Stimulated activated CD4-positive, alpha-beta T cell treated with anti-CD3 and anti-CD28 coated beads, Interleukin-15, amount 100 ng/mL, for 1 hour (primary cell): ENCODE measurements around the gene ADARB2.
"Not testable (repeated sequence)": the region's sequence is repeated elsewhere in the genome, so short reads cannot be mapped to it uniquely, and the experiment has no call there.

Experiments
- DNase-seq, 2 donors: peaks; one replicate each; pipeline ENCODE4 v3.0.0-alpha.2; 2020; ENCODE audit warnings: low read depth in 1 of 2, low spot score in 1 of 2

ADARB2 gene

DNA sequence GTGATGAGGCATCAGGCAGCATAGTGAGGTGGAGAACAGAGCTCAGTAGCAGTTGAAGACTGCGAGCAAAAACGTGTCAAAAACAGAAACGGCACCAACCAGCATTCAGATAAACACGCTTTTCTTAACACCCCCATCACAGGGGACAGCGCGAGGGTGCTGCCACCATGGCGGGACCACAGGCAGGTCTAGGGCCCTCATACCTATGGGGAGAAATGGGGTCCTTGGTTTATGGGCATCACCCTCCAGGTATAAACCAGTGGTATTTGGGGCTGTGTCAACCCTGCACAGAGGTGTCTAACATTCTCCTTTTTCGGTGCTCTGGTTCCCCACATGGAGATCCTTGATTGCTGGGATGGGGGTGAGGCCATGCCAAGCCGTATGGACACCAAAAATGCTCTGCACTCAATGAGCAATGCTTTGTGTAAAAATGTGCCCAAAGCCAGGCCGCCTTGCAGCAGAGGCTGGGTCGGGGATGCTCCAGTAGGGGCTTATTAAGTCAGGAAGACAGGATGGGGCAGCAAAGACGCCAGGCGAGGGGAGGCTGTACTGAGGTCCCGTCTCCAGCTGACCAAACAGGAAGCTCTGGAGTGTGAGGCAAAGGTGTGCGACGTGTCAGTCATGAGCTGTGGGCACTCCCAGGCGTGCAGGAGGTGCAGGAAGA is 489.6 kb downstream of the ADARB2 start:
- no peak for DNase-seq

DNA sequence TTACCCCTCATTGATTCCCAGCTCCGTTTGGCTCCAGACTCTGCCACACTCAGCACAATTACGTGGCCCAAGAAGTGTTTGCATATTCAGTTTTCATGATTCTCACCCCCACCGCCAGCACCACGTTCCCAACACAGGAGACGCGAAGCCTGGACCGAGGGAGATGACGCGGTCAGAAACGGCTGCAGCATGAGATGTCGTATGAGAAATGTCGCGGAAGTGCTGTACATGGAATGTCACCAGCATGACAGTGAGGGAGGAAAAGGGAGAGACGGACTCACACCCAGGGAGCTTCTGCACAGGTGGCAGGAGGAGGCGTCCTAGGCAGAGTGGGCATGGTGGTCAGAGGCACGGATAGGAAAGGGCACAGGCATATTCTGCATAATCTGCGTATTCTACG is 492.8 kb downstream of the ADARB2 start:
- no peak for DNase-seq

DNA sequence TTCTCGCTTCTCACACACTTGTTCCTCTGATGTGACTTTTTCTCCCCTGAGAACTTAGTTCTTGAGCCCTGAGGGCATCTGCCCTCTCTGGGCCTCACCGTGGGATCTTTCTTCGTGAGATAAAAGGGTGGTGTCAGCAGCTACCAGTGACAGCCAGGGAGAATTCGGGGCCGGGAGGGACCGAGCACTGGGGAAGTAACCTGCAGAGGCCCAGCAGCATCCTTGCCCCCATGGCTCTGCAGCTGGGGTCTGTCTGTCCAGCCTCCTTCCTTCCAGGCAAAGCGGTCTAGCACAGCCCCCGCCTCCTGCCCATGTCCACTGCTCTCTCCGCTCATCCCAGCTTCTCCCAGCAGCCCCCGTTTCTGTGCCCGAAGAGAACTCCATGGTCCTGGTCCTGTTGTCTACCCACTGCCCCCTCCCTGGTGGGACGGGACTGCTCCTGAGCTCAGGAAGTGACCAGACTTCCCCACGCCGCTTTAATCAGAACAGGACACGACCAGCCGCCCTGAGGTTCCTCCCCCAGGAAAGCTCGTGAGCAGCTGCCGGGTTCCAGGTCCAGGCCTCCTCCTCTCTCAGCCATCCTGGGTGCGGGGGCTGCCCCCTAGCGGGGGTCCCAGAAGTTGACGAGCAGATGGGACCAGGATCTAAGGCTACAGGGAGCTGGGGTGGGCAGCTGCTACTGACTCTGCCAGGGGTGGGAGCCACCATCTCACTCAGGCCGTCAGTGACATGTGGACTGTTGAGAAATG is 493.7 kb downstream of the ADARB2 start:
- DNase-seq, result no peak

GRCh38 chr10:1242975-1243374 is 494.4 kb downstream of the ADARB2 start:
- no peak for DNase-seq

GRCh38 chr10:1241973-1242935 is 495.1 kb downstream of the ADARB2 start:
- no peak for DNase-seq

DNA sequence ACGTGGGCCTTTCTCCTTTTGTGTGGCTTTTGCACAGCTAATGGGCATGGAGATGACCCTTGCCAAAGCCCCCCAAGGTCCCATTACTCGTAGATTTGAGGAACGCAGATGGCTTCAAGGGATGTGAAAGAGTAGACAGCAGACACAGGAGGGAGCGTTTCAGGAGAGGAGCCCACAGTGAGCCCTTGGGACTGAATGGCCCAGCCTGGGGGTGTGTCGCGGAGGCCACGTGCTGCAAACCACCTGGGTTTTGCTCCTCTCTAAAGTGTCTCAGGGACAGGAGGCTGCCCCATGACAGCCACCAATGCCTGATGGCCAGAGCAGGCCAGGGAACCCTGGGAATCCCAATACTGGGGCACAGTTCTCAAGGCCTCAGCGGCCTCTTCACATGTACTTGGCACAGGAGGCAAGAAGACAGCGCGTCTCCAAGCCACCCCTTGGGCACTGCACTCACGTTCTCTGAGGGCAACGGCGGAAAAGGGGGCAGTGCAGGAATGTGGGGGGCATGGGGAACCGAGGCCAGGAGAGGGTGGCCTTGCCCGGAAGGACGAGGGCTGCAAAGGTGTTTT is 495.9 kb downstream of the ADARB2 start:
- no peak for DNase-seq

GRCh38 chr10:1240341-1240775 is 497.0 kb downstream of the ADARB2 start:
- DNase-seq, result no peak

- DNase-seq, result no peak
These were observed 504.3 kb downstream of the ADARB2 start for GRCh38 chr10:1233031-1233430.

DNA sequence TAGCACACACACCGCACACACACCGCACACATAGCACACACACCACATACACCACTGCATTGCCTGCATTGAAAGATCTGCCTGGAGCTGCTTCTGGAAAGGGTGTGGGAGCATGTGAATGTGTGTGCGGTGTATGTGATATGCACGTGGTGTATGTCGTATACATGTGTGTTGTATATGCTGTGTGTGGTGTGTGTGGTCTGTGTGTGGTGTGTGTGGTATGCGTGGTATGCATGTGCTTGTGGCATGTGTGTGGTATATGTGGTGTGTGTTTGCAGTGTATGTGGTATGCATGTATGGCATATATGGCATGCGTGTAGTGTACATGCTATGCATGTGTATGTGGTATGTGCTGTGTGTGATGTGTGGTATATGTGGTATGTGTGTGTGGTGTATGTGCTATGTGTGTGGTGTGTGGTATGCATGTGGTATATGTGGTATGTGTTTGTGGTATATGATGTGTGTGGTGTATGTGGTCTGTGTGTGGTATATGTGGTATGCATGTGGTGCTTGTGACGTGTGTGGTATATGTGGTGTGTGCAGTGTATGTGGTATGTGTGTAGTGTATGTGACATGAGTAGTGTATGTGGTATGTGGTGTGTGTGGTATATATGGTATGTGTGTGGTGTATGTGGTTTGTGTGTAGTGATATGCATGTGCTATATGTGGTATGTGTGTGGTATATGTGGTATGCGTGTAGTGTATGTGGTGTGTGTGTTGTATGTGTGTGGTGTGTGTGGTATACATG is 505.0 kb downstream of the ADARB2 start:
- DNase-seq, result no peak

GRCh38 chr10:1230592-1231275 is 506.6 kb downstream of the ADARB2 start:
- DNase-seq, result no peak

DNA sequence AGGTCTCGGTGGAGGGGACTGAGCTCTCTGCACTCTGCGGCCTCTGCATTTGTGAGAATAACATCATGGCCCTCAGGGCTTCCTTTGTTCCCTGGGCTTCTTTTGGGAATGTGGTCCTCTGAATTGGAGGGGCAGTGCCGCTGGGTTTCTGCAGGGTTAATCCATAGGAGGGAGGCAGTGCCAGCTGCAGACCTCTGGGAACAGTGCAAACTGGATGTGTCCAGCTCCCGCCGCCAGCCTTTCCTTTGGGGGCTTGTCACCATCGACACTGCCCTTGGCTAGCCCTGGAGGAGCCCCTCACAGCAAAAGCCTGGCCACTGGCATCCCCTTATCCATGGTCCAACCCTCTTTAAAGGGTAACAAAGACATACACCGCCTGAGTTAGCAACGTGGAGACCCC is 507.2 kb downstream of the ADARB2 start:
- DNase-seq, result no peak

GRCh38 chr10:1229574-1229973 is 507.8 kb downstream of the ADARB2 start:
- DNase-seq, result no peak

- no peak for DNase-seq
These were observed 508.2 kb downstream of the ADARB2 start for GRCh38 chr10:1229116-1229515.

- DNase-seq, result no peak
These were observed 508.8 kb downstream of the ADARB2 start for GRCh38 chr10:1228467-1228975.

GRCh38 chr10:1227510-1228402 is 509.6 kb downstream of the ADARB2 start:
- DNase-seq, result no peak

DNA sequence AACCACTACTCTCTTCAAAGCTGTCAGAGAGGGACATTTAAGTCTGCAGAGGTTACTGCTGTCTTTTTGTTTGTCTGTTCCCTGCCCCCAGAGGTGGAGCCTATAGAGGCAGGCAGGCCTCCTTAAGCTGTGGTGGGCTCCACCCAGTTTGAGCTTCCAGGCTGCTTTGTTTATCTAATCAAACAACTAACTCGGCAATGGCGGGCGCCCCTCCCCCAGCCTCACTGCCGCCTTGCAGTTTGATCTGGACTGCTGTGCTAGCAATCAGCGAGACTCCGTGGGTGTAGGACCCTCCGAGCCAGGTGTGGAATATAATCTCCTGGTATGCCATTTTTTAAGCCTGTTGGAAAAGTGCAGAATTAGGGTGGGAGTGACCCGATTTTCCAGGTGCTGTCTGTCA is 510.4 kb downstream of the ADARB2 start:
- DNase-seq, result not testable (repeated sequence)

DNA sequence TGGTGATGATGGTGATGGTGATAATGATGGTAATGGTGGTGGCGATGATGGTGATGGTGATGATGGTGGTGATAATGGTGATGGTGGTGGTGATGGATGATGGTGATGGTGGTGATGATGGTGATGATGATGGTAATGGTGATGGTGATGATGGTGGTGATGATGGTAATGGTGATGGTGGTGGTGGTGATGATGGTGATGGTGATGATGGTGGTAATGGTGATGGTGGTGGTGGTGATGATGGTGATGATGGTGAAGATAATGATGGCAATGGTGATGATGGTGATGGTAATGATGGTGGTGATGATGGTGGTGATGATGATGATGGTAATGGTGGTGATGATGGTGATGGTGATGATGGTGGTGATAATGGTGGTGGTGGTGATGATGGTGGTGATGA is 517.5 kb downstream of the ADARB2 start:
- not testable (repeated sequence) for DNase-seq

DNA sequence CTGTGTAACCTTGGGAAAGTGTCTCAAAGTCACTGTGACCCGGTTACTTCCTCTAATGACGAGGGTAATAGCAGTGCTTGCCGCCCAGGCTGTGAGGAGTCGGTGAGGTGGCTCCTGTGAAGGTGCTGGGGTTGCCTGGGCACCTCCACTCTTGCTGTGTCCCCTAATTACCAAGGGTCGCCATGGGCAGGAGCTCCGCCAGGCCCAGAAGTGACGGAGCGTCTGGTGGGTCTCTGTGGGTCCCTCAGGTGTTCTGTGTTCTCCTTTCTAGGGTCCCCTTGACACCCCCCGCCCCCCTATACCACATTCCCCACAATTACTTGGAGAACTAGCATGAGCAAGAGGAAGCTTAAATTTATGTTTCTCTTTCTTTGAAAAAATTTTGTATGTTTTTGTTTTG is 519.7 kb downstream of the ADARB2 start:
- no peak for DNase-seq

GRCh38 chr10:1217237-1217587 is 520.1 kb downstream of the ADARB2 start:
- no peak for DNase-seq
